ENCODE results near the gene TSPAN17.

The TSPAN17 gene

GRCh38 chr5:176643491-176644219 lies 3.6 kb upstream of the TSPAN17 start:
- no peak for DNase-seq

- no peak for DNase-seq
These were observed 3.0 kb upstream of the TSPAN17 start for GRCh38 chr5:176644294-176644693.

- no peak for DNase-seq
These were observed 2.2 kb upstream of the TSPAN17 start for GRCh38 chr5:176644878-176645670.

- DNase-seq = no peak
These were observed 1.1 kb upstream of the TSPAN17 start for GRCh38 chr5:176646049-176646706.

- no peak for DNase-seq
These were observed 616 bp upstream of the TSPAN17 start for GRCh38 chr5:176646707-176647029.

GRCh38 chr5:176647843-176648473 lies 674 bp downstream of the TSPAN17 start:
- DNase-seq = no peak

- peak; percentile 51 for DNase-seq
These were observed 1.4 kb downstream of the TSPAN17 start for GRCh38 chr5:176648474-176649194.

- DNase-seq = no peak
These were observed 3.1 kb downstream of the TSPAN17 start for GRCh38 chr5:176650354-176650884.

- DNase-seq = no peak
These were observed 4.2 kb downstream of the TSPAN17 start for GRCh38 chr5:176651472-176651980.

GRCh38 chr5:176652136-176652535 lies 4.9 kb downstream of the TSPAN17 start:
- no peak for DNase-seq

- DNase-seq = peak; percentile 48
These were observed 6.4 kb downstream of the TSPAN17 start for GRCh38 chr5:176653401-176654385.

GRCh38 chr5:176654856-176655255 lies 7.6 kb downstream of the TSPAN17 start:
- no peak for DNase-seq

- DNase-seq = no peak
These were observed 9.2 kb downstream of the TSPAN17 start for GRCh38 chr5:176656467-176656990.

GRCh38 chr5:176658007-176658599 lies 10.8 kb downstream of the TSPAN17 start:
- peak; percentile 69 for DNase-seq

- peak; percentile 48 for DNase-seq
These were observed 11.7 kb downstream of the TSPAN17 start for GRCh38 chr5:176658817-176659511.

- no peak for DNase-seq
These were observed 12.2 kb downstream of the TSPAN17 start for GRCh38 chr5:176659512-176659839.

- DNase-seq = no peak
These were observed 12.7 kb downstream of the TSPAN17 start for GRCh38 chr5:176659860-176660461.

GRCh38 chr5:176660530-176660859 lies 13.2 kb downstream of the TSPAN17 start:
- DNase-seq = no peak

- DNase-seq = peak; percentile 81
These were observed 13.8 kb downstream of the TSPAN17 start for GRCh38 chr5:176660860-176661641.

Measured in CD4-positive, alpha-beta T cell treated with Interleukin-12 subunit alpha and Interleukin-12 subunit beta, for 1 hour (primary cell).